ENCODE results near the gene MEA1. TPM values are rescaled to one million over a fixed set of nuclear protein-coding genes. Genes with fewer than 3 reads are reported as not detected.

The MEA1 gene
- total and polyA plus RNA-seq, 12 donors, result 54.6 to 142 (median 76.3) TPM

GRCh38 chr6:43011207-43011606, 2.5 kb downstream of the MEA1 start:
- Histone ChIP-seq H3K27ac (no peak overlapping the region), H3K4me3 (no peak overlapping the region), H3K9me3 (replicated peaks in 1 of 3) (no peaks in the 10 kb centered on the region), H3K36me3 (replicated peaks in 1 of 2) (peaks cover 0 to 59% of the 10 kb centered on the region in 2 donors), H3K27me3 (no peaks in the 10 kb centered on the region), H3K4me1 (replicated peaks in 1 of 2) (peaks cover 13 to 33% of the 10 kb centered on the region in 2 donors)
- TF ChIP-seq POLR2A (IDR thresholded peaks at IDR 0.05), result no peak
- TF ChIP-seq, protein P1, sequence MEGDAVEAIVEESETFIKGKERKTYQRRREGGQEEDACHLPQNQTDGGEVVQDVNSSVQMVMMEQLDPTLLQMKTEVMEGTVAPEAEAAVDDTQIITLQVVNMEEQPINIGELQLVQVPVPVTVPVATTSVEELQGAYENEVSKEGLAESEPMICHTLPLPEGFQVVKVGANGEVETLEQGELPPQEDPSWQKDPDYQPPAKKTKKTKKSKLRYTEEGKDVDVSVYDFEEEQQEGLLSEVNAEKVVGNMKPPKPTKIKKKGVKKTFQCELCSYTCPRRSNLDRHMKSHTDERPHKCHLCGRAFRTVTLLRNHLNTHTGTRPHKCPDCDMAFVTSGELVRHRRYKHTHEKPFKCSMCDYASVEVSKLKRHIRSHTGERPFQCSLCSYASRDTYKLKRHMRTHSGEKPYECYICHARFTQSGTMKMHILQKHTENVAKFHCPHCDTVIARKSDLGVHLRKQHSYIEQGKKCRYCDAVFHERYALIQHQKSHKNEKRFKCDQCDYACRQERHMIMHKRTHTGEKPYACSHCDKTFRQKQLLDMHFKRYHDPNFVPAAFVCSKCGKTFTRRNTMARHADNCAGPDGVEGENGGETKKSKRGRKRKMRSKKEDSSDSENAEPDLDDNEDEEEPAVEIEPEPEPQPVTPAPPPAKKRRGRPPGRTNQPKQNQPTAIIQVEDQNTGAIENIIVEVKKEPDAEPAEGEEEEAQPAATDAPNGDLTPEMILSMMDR (IDR thresholded peaks at IDR 0.05), result no peak
- intact Hi-C loops (cut with DNase I), result no loop called here
- WGBS, 4 donors, result 79 to 88% (median 83%) methylated on average over 4 to 6 of the region's 6 CpGs
- DNase-seq, result no peak

DNA sequence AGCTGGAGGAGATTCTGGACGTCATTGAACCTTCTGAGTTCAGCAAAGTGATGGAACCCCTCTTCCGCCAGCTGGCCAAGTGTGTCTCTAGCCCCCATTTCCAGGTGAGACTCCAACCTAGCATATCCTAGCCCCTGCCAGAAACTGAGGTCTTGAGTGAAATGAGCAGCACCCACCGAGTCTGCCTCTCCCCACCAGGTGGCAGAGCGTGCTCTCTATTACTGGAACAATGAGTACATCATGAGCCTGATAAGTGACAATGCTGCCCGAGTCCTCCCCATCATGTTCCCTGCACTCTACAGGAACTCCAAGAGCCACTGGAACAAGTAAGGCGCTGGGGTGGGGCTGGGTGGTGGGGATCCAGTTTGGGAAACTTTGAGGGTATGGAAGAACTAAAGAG, 4.6 kb downstream of the MEA1 start:
- Histone ChIP-seq H3K9me3 (replicated peaks in 1 of 3) (no peaks in the 10 kb centered on the region), H3K4me1 (replicated peaks in 1 of 2) (peaks cover 0 to 16% of the 10 kb centered on the region in 2 donors), H3K36me3 (replicated peaks in 1 of 2) (peaks cover 0 to 59% of the 10 kb centered on the region in 2 donors), H3K27me3 (no peaks in the 10 kb centered on the region), H3K4me3 (no peak overlapping the region), H3K27ac (no peak overlapping the region)
- no peak for TF ChIP-seq POLR2A (IDR thresholded peaks at IDR 0.05)
- TF ChIP-seq, protein P1 (IDR thresholded peaks at IDR 0.05), result peak in 5 of 6 experiments; percentile 22 to 36 (median 30)
- intact Hi-C loops (cut with DNase I), result no loop called here
- 59 to 76% (median 68%) methylated on average over 4 to 6 of the region's 6 CpGs for WGBS, 4 donors
- peak in 5 of 7 donors; percentile 31 to 77 (median 45) for DNase-seq

DNA sequence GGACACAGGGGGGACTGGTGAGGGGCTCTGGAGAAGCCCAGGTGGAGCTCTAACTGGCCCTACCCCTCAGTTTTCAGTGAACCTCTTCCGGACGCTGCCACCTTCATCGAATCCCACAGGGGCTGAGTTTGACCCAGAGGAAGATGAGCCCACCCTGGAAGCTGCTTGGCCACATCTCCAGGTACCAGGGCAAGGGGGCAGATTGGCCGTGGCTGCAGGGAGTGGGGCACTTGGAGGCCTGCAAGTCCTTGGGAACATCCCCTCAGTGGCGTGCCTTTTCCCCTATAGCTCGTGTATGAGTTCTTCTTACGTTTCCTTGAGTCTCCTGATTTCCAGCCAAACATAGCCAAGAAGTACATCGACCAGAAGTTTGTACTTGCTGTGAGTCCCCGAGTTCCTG, 6.6 kb downstream of the MEA1 start:
- intact Hi-C loops (cut with DNase I), result no loop called here
- Histone ChIP-seq H3K36me3 (replicated peaks in 1 of 2) (peaks cover 0 to 57% of the 10 kb centered on the region in 2 donors), H3K27me3 (no peaks in the 10 kb centered on the region), H3K4me1 (replicated peaks in 1 of 2) (peaks cover 0 to 4% of the 10 kb centered on the region in 2 donors), H3K27ac (no peak overlapping the region), H3K9me3 (replicated peaks in 1 of 3) (no peaks in the 10 kb centered on the region), H3K4me3 (no peak overlapping the region)
- TF ChIP-seq, protein P1 (IDR thresholded peaks at IDR 0.05), result no peak
- TF ChIP-seq POLR2A (IDR thresholded peaks at IDR 0.05), result no peak
- WGBS, 4 donors, result 82 to 94% (median 91%) methylated on average over 6 to 9 of the region's 9 CpGs
- no peak for DNase-seq

- H3K4me3 ChIP-seq, result no peak overlapping the region
- no peaks in the 10 kb centered on the region for H3K4me1 ChIP-seq (replicated peaks in 1 of 2)
- no peaks in the 10 kb centered on the region for H3K9me3 ChIP-seq (replicated peaks in 1 of 3)
- H3K27ac ChIP-seq, result no peak overlapping the region
- peaks cover 0 to 48% of the 10 kb centered on the region in 2 donors for H3K36me3 ChIP-seq (replicated peaks in 1 of 2)
- intact Hi-C loops (cut with DNase I), result no loop called here
- TF ChIP-seq, protein P1 (IDR thresholded peaks at IDR 0.05), result no peak
- no peaks in the 10 kb centered on the region for H3K27me3 ChIP-seq
- no peak for DNase-seq
- whole genome bisulfite sequencing, 4 donors, result 91 to 95% (median 93%) methylated on average over 7 to 11 of the region's 11 CpGs
Measured at GRCh38 chr6:43006251-43006650, 7.5 kb downstream of the MEA1 start.

All from adrenal gland (tissue), 12 donors.